DMS153 (cell line): Measurements from ENCODE around the gene WTIP.
"Not testable (repeated sequence)": the region's sequence is repeated elsewhere in the genome, so short reads cannot be mapped to it uniquely, and the experiment has no call there.

ENCODE experiments used
- DNase-seq: peaks from one replicate; lab custom pipeline; 2025; lab: John Stamatoyannopoulos, UW

The WTIP gene

DNA sequence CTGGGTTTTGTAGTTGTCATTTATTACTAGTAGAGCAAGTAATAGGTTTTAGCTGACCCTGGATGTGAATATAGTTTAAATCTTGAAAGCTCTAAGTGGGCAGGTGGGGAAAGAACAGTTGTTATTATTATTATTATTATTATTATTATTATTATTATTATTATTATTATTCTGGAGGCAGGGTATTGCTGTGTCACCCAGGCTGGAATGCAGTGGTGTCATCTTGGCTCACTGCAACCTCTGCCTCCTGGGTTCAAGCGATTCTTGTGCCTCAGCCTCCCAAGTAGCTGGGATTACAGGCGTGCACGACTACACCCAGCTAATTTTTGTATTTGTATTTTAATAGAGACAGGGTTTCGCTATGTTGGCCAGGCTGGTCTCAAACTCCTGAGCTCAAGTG, 3.1 kb upstream of the WTIP start:
- not testable (repeated sequence) for DNase-seq

DNA sequence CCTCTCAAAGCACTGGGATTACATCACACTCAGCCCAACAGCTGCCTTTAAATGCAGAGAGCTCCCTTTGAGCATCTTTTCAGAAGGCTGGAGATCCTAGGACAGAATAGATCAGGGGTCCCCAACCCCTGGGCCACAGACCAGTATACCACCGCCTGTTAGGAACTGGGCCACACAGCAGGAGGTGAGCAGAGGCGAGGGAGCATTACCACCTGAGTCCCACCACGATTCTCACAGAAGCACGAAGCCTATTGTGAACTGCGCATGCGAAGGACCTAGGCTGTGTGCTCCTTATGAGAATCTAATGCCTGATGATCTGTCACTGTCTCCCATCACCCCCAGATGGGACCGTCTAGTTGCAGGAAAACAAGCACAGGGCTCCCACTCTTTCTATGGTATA, 2.2 kb upstream of the WTIP start:
- DNase-seq: no peak

DNA sequence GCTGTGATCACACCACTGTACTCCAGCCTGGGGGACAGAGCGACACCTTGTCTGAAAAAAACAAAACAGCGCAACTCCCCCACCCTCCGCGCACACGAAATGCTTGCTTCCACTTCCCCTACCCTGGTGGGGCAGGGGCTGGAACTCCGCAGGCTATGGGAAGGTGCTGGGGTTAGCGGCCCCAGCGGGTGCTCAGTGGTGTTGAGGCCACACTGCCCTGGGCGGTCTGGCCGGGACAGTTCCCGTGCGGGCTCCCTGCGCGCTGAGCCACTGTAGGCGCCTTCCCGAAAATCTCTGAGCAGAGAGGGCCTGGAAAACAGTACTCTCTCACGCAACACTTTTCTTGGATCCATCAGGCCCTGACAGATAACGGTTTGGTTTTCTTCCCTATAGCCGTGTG, 1.1 kb upstream of the WTIP start:
- no peak for DNase-seq

DNA sequence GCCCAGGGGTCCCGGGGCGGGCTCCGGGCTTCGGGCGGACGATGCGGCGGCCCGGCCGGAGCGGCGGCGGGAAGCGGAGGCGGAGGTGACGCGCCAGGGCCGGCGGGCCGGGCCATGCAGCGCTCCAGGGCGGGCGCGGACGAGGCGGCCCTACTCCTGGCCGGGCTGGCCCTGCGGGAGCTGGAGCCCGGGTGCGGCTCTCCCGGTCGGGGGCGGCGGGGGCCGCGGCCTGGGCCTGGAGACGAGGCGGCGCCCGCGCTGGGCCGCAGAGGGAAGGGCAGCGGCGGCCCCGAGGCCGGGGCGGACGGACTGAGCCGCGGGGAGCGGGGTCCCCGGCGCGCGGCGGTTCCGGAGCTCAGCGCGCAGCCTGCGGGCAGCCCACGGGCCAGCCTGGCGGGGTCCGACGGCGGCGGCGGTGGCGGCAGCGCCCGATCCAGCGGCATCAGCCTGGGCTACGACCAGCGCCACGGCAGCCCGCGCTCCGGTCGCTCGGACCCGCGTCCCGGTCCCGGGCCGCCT, 362 bp downstream of the WTIP start:
- no peak for DNase-seq

DNA sequence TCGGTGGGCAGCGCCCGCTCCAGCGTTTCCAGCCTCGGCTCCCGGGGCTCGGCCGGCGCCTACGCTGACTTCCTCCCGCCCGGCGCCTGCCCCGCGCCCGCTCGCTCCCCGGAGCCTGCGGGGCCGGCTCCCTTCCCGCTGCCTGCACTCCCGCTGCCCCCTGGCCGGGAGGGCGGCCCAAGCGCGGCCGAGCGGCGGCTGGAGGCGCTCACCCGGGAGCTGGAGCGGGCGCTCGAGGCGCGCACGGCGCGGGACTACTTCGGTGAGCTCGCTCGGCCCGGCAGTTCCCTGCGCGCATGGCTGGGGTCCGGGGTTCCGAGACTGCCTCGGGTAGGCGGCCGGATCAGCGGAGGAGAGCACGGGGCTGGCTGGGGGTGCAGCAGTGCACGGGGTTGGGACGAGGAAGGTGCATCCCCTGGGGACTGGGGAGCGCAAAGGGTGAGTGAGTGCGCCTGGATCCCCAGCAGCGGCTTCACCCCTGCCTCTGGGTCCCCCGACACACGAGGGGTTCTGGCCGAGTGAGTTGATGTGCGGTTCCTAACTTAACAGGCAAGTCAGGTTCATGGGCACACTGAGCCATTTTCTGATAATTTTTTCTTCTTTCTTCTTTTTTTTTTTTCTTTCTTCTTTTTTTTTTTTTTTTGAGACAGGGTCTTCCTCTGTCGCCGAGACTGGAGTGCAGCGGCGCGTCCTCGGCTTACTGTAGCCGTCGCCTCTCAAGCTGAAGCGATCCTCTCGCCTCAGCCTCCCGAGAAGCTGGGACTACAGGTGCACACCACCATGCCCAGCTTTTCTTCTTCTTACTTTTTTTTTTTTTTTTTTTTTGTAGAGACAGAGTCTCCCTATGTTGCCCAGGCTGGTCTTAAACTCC, 1.1 kb downstream of the WTIP start:
- no peak for DNase-seq

DNA sequence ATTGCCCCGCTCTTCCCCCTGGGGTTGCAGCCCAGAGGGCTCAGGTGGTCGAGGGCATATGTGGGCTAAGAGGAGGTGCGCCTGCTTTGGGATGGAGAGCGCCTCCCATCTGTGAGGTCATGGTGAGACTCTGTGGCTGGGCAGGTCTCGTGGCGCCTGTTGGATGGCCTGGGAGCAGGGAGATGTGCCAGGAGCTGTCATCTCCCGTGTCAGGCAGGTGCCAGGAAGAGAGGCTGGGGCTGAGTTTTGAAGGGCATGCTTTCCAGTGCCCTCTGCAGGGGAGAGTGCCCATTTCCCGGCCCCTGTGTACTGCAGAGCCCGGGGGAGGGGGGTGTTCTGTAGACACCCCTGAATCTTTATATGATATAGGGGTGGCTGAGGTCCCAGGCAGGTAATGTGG, 2.8 kb downstream of the WTIP start:
- DNase-seq: no peak

DNA sequence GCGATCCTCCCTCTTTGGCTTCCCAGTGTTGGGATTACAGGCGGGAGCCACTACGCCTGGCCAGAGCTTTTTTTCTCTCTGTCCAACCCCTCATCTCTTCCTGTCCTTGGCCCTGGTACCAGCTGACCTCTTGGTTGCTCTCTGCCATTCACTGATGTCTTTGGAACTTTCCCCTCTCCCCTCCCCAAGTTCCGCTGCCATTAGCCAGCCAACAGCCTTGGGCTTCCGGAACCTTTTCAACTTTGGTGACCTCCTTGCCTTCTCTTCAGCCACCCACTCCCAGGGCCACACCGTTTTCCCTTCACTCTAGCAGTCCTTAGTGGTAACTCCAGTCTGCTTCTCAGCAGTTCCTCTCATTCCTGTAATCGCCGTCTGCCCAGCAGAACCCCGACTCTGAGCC, 4.3 kb downstream of the WTIP start:
- DNase-seq: no peak

DNA sequence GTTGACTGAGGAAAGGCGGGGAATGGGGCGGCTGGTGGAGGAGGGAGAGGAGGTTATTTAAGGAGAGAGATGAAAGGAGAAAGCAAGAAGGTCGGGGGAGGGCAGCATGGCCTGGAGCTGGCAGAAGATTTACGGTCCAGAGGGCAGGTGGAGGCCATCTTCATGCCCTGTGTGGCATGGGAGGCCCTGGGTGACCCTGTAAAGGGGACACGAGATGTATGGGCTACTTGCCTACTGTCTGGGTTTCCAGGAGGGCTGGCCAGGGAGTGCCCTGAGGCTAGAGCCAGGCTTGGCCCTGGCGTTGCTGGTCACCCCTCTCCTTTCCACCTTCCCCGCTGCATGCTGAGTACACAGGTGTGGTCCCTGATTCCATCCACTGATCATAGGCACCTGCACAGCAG, 6.1 kb downstream of the WTIP start:
- no peak for DNase-seq

DNA sequence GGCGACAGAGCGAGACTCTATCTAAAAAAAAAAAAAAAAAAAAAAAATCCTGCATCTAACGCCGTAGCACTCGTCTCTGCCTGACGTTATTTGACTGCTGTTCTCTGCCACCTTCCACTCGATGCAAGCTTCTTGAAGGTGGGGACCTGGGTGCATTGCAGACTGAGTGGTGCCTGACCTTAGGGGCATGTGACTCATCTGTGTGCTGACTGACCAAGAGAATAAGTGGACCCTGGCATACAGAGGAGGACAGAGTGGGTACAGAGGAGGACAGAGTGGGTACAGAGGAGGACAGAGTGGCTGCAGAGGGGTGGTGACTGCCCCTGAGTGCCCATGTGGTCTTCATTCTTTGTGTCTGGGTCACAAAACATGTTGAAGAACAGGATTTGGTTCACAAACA, 7.6 kb downstream of the WTIP start:
- DNase-seq: no peak

DNA sequence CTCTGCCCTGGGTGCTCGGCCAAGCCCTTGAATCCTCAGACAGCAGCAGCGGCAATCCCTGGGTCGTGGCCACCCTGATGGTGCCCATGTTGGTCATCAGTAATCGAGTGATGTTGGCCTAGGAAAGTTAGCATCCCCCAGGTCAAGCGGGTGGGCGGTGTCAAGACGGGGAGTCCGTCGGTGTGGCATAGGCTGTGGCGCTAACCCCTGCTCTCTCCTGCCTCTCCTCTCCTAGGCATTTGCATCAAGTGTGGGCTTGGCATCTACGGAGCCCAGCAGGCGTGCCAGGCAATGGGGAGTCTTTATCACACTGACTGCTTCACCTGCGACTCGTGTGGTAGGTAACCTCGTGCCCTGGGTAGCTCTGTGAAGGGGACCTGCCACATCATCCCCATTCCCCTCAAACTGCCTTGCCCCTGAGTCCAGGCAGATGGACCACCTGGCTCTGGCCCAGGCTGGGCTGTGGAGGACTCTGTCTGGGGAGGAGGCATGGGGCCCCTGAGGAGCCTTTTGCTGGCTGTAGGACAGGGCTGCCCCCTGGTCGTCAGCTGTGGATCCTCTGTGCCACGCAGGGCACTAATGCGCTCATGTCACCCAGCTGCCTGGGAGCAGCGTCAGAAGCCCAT, 8.7 kb downstream of the WTIP start:
- DNase-seq: no peak

DNA sequence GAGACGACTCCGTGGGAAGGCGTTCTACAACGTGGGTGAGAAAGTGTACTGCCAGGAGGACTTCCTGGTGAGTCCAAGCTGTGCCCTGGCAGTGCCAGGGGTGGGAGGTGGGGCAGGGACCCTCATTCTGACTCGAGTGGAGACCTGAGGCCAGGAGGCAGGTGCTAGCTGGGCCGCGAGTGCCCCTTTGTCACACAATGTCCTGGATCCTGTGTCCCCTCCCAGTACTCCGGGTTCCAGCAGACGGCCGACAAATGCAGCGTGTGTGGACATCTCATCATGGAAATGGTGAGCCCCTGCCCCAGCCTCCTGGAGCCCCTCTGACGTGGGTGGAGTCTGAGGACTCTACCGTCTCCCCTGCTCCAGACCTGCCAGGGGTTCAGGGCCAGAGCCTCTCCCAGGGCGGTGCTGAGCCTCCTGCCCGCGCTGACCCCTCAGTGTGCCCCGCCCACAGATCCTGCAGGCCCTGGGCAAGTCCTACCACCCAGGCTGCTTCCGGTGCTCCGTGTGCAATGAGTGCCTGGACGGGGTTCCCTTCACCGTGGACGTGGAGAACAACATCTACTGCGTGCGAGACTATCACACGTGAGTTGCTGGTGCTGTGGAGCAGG, 11.6 kb downstream of the WTIP start:
- no peak for DNase-seq

DNA sequence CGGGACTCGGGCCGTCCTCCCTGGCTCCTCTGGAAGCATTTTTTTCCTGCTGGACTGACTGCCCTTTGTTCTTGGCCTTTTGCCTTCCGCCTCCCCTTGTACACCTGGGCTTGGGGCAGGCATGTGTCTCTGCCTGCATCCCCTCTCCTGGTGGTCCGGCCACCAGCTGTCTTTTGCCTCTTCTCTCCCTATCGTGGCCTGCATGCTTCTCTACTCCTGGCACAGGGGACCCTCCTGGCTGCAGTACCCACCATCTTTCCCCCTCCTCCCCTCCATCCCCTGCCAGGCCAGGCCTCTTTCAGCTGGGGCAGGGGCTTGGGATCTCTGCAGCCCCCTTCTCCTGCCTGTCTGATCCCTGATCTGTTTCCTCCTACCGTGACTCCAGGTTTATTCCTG, 12.1 kb downstream of the WTIP start:
- DNase-seq: no peak

DNA sequence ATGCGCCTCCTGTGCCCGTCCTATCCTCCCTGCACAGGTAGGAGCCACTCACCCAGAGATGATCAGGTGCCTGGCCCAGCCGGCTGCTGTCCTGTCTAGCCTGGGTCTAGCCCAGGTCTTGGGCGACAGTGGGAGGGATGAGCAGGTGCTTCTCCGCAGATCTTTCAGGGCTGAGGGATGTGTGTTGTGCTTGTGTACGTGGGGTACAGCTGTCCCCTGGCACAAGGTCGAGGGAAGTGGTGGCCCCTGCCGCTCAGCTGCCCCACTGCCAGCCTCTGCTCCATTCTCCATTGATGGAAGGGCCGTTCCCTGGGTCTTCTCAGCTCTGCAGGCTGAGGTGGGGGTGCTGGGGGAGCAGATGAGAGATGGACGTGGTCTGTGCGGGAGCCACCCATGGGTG, 13.0 kb downstream of the WTIP start:
- no peak for DNase-seq

DNA sequence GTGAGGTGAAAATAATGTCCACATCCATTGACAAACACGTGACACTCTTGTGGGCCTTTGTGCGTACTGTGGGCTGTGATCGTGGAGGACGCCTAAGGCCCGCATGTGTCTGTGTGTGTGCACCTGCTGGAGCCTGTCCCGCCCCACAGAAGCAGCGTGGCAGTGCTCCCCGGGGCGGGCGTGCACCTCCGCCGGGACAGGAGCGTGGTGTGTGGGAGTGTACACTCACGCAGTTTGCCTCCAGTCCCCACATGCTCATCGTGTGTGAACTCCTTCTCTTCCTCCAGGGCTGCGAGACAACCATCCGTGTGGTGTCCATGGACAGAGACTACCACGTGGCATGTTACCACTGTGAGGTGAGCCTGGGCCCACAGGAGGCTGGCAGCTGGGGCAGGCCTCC, 13.9 kb downstream of the WTIP start:
- no peak for DNase-seq

DNA sequence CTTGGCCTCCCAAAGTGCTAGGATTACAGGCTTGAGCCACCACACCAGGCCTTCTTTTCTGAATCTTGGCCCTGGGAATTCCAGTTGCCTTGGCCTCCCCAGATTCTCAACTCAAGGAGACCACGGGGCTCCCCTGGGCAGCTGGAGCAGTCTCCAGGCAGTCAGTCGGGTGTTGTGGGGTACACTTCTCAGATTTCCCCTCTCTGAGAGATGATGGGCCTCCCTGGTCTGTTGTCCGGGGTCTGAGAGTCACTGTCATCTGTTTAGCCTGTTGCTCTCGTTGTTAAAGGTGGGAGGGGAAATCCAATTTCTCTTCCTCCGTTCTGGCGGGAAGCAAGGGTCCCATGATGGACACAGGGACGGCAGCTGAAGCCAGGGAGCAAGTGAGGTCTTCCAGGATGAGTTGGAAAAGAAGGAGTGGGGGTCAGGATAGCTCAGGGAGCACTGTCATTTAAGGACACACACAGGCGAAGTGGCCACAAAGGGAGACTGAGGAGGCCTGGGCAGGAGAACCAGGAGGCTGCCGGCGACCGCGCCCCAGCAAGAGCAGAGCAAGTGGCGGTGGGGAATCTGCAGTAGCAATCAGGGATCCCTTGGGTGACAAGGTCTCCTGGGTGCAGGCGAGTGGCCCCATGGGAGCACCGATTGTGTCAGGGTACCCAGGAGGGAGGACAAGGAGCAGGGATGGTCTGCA, 15.7 kb downstream of the WTIP start:
- DNase-seq: no peak

DNA sequence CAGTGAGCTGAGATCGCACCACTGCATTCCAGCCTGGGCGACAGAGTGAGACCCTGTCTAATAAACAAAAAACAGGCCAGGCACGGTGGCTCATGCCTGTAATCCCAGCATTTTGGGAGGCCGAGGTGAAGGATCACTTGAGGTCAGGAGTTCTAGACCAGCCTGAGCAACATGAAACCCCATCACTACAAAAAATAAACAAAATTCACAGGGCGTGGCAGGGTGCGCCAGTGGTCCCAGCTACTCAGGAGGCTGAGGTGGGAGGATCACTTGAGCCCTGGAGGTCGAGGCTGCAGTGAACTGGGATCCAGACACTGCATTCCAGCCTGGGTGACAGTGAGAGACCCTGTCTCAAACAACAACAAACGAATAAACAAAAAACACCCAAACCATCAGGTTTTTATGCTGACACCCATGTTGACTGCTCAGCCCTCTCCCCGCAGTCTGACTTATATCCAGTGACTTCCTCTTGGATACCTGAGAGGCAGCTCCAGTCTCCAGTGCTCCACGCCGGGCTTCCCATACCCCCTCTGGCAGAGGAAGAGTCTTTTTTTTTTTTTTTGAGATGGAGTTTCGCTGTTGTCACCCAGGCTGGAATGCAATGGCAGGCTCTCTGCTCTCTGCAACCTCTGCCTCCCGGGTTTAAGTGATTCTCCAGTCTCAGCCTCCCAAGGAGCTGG, 17.7 kb downstream of the WTIP start:
- no peak for DNase-seq

DNA sequence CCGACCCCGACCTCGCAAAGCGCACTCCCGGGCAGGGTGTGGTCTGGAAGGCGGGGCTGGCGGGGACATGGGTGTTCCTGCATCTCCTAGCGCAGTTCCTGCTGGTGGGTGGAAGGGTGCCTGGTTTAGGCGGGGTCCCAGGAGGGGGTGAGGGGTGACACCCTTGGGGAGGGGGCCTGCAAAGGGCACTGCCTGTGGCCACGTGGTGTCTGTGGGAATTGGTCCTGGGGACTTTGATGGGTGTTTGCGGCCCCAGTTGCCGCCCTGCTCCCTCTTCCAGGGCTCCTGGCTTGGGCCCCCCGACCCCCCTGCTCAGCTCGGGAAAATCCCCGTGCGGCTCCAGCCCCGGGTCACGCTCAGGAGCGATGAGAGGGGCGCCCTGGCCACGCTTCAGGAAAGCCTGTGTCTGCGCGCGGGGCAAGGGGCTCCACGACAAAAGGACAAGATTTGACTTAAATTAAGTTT, 19.1 kb downstream of the WTIP start:
- no peak for DNase-seq

DNA sequence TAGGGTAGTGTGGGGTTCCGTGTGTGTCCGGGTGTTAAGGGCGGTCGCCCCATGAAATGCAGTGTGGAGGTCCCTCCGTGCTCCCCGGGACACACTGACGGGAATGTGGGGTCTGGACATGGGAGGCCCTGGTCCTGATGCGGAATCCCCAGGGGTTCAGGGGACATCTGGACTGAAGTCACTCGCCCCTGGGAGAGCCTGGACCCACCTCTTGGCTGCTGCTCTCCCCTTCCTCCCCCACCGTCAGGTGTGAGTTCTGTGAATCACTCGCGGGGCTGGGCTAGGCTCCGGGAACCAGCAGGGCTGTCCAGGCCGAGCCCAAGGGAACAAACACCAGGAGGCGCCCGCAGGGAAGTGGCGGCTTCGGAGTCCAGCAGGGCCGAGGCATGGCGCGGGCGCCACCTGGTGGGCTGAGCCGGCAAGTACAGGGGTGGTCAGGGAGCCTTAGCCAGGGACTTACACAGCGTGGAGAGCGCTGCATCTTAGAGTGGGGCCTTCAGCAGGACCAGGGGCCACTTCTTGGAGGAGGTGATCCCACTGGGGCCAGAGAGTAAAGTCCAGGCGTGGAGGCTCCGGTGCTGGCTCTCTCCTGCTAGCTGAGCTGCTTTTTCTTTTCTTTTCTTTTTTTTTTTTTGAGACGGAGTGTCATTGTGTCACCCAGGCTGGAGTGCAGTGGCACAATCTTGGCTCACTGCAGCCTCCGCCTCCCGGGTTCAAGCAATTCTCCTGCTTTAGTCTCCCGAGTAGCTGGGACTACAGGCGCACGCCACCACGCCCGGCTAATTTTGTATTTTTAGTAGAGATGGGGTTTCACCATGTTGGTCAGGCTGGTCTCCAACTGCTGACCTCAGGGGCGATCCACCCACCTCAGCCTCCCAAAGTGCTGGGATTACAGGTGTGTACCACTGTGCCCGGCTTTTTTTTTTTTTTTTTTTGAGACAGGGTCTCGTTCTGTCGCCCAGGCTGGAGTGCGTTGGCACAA, 20.1 kb downstream of the WTIP start:
- DNase-seq: peak; percentile 44

DNA sequence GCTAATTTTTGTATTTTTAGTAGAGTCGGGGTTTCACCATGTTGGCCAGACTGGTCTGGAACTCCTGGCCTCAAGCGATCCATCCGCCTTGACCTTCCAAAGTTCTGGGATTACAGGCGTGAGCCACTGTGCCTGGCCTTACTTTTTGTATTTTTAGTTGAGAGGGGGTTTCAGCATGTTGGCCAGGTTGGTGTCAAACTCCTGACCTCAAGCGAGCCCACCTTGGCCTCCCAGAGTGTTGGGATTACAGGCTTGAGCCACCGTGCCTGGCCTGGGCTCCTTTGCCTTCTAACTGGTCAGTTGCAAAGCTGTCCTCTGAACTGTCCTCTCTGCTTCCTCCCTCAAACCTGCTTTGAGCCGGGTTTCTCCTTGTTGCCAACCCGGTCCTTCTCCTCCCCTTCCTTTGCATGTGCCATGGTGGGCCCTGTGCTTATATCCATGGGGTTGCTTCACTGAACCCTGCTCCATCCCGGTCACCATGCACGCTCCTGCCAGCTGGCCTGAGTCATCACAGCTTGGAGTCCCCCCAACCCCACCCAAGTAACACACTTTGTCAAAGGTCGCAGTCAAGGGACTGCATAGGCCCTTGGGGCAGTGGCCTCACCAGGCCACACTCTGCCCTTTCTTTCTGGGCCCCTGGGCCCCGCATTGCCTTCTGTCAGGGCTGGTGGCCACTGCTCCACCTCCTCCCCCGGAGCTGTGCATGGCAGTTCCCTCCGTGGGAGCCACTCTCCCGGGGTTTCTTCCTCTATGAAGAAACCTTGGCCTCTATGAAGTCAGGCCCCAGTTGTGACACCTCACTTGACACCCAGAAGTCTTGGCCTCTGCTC, 21.2 kb downstream of the WTIP start:
- no peak for DNase-seq
